GM12878 (cell line): ENCODE measurements around the gene MBD3. TPM values are rescaled to one million over a fixed set of nuclear protein-coding genes. Genes with fewer than 3 reads are reported as not detected.

Experiments
- ATF2 ChIP-seq: IDR thresholded peaks from 2 replicates; pipeline ENCODE4 v1.6.1; 2012; ENCODE audit warnings: low read length, inconsistent platforms
- BMI1 ChIP-seq: fragments of 450-650 bp; IDR thresholded peaks from 2 replicates; pipeline ENCODE4 v1.6.1; 2016; ENCODE audit warnings: mild to moderate bottlenecking, moderate library complexity, borderline replicate concordance
- CHD1 ChIP-seq: IDR thresholded peaks from 2 replicates; pipeline ENCODE4 v1.6.1; 2012; ENCODE audit warnings: low read depth, low read length, improper control_type of control experiment
- EP300 ChIP-seq, 2 experiments: fragments of 150-350 bp in 1 of 2; IDR thresholded peaks; 2 replicates each; pipeline ENCODE4 v1.6.1; 2011 to 2012; ENCODE audit warnings: low read depth in 2 of 2, low read length in 2 of 2, borderline replicate concordance in 1 of 2, improper control_type of control experiment in 1 of 2, inconsistent platforms in 1 of 2; ENCODE audit not compliant: control insufficient read depth in 1 of 2
- HDAC2 ChIP-seq: fragments of 200-600 bp; sonication (generic); IDR thresholded peaks from 2 replicates; pipeline ENCODE4 v1.6.1; 2017
- HSF1 ChIP-seq: fragments of 150-350 bp; IDR thresholded peaks from 2 replicates; pipeline ENCODE4 v1.6.1; 2014; ENCODE audit warnings: mild to moderate bottlenecking, low read depth, low read length
- JUNB ChIP-seq: IDR thresholded peaks from 2 replicates; pipeline ENCODE4 v1.6.1; 2016; ENCODE audit warnings: antibody characterized with exemption, mild to moderate bottlenecking
- NRF1 ChIP-seq: conservative IDR thresholded peaks from 2 replicates; pipeline ENCODE4 v1.6.1; 2011; ENCODE audit warnings: mild to moderate bottlenecking, low read depth, low read length, improper control_type of control experiment
- PRDM15 ChIP-seq: fragments of 450-650 bp; formaldehyde crosslinking; IDR thresholded peaks from 2 replicates; pipeline ENCODE4 v1.4.0; 2020; ENCODE audit warnings: mild to moderate bottlenecking, moderate library complexity
- RBBP5 ChIP-seq: fragments of 200-600 bp; sonication (generic); conservative IDR thresholded peaks from 2 replicates; pipeline ENCODE4 v1.6.1; 2016
- REST ChIP-seq: IDR thresholded peaks from 2 replicates; pipeline ENCODE4 v1.6.1; 2012; ENCODE audit warnings: mild to moderate bottlenecking, low read depth, low read length
- WRNIP1 ChIP-seq: IDR thresholded peaks from 2 replicates; pipeline ENCODE4 v1.6.1; 2011; ENCODE audit warnings: low read depth, low read length, improper control_type of control experiment, borderline replicate concordance
- YBX1 ChIP-seq: fragments of 450-650 bp; IDR thresholded peaks from 2 replicates; pipeline ENCODE4 v1.6.1; 2016; ENCODE audit warnings: antibody characterized with exemption
- ZBTB4 ChIP-seq: fragments of 450-650 bp; formaldehyde crosslinking; IDR thresholded peaks from 2 replicates; pipeline ENCODE4 v1.4.0; 2022; ENCODE audit warnings: mild to moderate bottlenecking, moderate library complexity
- polyA plus RNA-seq, 11 experiments: library from polyadenylated mRNA; depleted of rRNA in 4 of 11; unstranded in 6 of 11; stranded (reverse) in 5 of 11; fragments of >200 nt; fragmentation: Nextera tagmentation in 4 of 11; fragmentation: Illumina TruSeq in 1 of 11; extraction: Ambion mirVana in 4 of 11; extraction: Trizol in 1 of 11; gene quantifications; 1 replicate in 1 of 11; 2 replicates in 10 of 11; pipeline versions ENCODE4 v1.2.1 to v1.2.3, GENCODE V29; 2011 to 2016; ENCODE audit warnings: inconsistent platforms in 2 of 11, missing spikeins in 2 of 11, low read depth in 1 of 11
- total RNA-seq, 4 experiments: library from RNA; depleted of rRNA in 3 of 4; stranded (reverse); fragments of >200 nt in 3 of 4; fragmentation: Illumina TruSeq in 1 of 4; extraction: Trizol in 1 of 4; gene quantifications; 2 replicates each; pipeline versions ENCODE4 v1.2.1 to v1.2.3, GENCODE V29; 2013 to 2021

The MBD3 gene
- total and polyA plus RNA-seq, 10 of the 15 experiments (the other 5 are each of a cell fraction or from before 2014, with no cell fraction given) = 0.13 to 107 (median 21.9) TPM

GRCh38 chr19:1605236-1606137 is 12.8 kb upstream of the MBD3 start, which contains the start of gene UQCR11 (continued):
- TF ChIP-seq ZBTB4 (CRISPR knock-in tag) = no peak
- TF ChIP-seq EP300 (IDR thresholded peaks at IDR 0.05; ENCODE audit: borderline replicate concordance in 1 of 2, control insufficient read depth in 1 of 2, low read depth in 2 of 2, low read length in 2 of 2) = no peak
- no peak for TF ChIP-seq CHD1
- TF ChIP-seq NRF1 = peak; percentile 69
- TF ChIP-seq RBBP5 = no peak
- TF ChIP-seq WRNIP1 = peak; percentile 94
- TF ChIP-seq ATF2 = no peak
- TF ChIP-seq PRDM15 (CRISPR knock-in tag) = no peak
- TF ChIP-seq BMI1 = no peak
- TF ChIP-seq YBX1 = no peak
- no peak for TF ChIP-seq HDAC2
- 0 out of 2 replicates have a peak, but pooled peaks have one; percentile 12 for TF ChIP-seq JUNB
- TF ChIP-seq HSF1 = no peak; the same call in 1 of the 2 replicates
- TF ChIP-seq REST = peak; percentile 27; the same call in 1 of the 2 replicates
